NCI-H82 (cell line): Measurements from ENCODE around the gene NUFIP1.
"Not testable (repeated sequence)": the region's sequence is repeated elsewhere in the genome, so short reads cannot be mapped to it uniquely, and the experiment has no call there.

Experiments used
- DNase-seq: peaks from one replicate; lab custom pipeline; 2025; lab: John Stamatoyannopoulos, UW

The NUFIP1 gene

GRCh38 chr13:44969551-44970484, 19.5 kb downstream of the NUFIP1 start:
- DNase-seq = peak; percentile 69

- no peak for DNase-seq
These were observed 20.8 kb downstream of the NUFIP1 start for GRCh38 chr13:44968434-44968815.

- DNase-seq = no peak
These were observed 21.4 kb downstream of the NUFIP1 start for GRCh38 chr13:44967704-44968433.

GRCh38 chr13:44961997-44962396, 27.3 kb downstream of the NUFIP1 start:
- no peak for DNase-seq

- no peak for DNase-seq
These were observed 33.9 kb downstream of the NUFIP1 start for GRCh38 chr13:44955406-44955805.

- DNase-seq = no peak
These were observed 35.0 kb downstream of the NUFIP1 start for GRCh38 chr13:44954224-44954623.

- DNase-seq = no peak
These were observed 36.6 kb downstream of the NUFIP1 start for GRCh38 chr13:44952671-44953070.

GRCh38 chr13:44951184-44951583, 38.1 kb downstream of the NUFIP1 start:
- DNase-seq = no peak

- DNase-seq = not testable (repeated sequence)
These were observed 45.9 kb downstream of the NUFIP1 start for GRCh38 chr13:44943411-44943810.

GRCh38 chr13:44938854-44939253, 50.4 kb downstream of the NUFIP1 start:
- DNase-seq = no peak

- DNase-seq = no peak
These were observed 53.0 kb downstream of the NUFIP1 start for GRCh38 chr13:44936246-44936645.

- no peak for DNase-seq
These were observed 54.5 kb downstream of the NUFIP1 start for GRCh38 chr13:44934724-44935123.

- DNase-seq = no peak
These were observed 56.4 kb downstream of the NUFIP1 start for GRCh38 chr13:44932850-44933251.

- DNase-seq = no peak
These were observed 57.0 kb downstream of the NUFIP1 start for GRCh38 chr13:44932171-44932849.

- DNase-seq = peak; percentile 62
These were observed 58.2 kb downstream of the NUFIP1 start for GRCh38 chr13:44930963-44931623.

- no peak for DNase-seq
These were observed 59.0 kb downstream of the NUFIP1 start for GRCh38 chr13:44930280-44930679.

GRCh38 chr13:44929692-44930091, 59.6 kb downstream of the NUFIP1 start:
- no peak for DNase-seq

- DNase-seq = no peak
These were observed 61.3 kb downstream of the NUFIP1 start for GRCh38 chr13:44927968-44928367.

- DNase-seq = no peak
These were observed 67.1 kb downstream of the NUFIP1 start for GRCh38 chr13:44921931-44922758.

GRCh38 chr13:44921246-44921877, 67.9 kb downstream of the NUFIP1 start:
- no peak for DNase-seq

- DNase-seq = no peak
These were observed 69.3 kb downstream of the NUFIP1 start for GRCh38 chr13:44920013-44920412.
